BJ (cell line): ENCODE data around the gene ANGPTL5. TPM values are rescaled to one million over a fixed set of nuclear protein-coding genes. Genes with fewer than 3 reads are reported as not detected.

Source experiments
- CTCF ChIA-PET: fragments of 350-600 bp; formaldehyde crosslinking; extraction: SDS; loops from one replicate; lab custom pipeline; 2021; ENCODE audit warnings: antibody characterized with exemption, inconsistent platforms; lab: Yijun Ruan, JAX
- POLR2A ChIA-PET: fragments of 300-600 bp; sonication (Branson Sonifier 250); formaldehyde crosslinking; extraction: SDS; loops from one replicate; lab custom pipeline; 2021; ENCODE audit warnings: antibody characterized with exemption; lab: Charles Lee
- DNase-seq: peaks from one replicate; pipeline ENCODE4 v3.0.0-alpha.2; 2011; ENCODE audit warnings: low read depth
- H3K27me3 ChIP-seq: 2 replicates; pipeline ENCODE4 v1.6.0; 2011; ENCODE audit warnings: low read length; ENCODE audit not compliant: control insufficient read depth, insufficient read depth
- H3K36me3 ChIP-seq: 2 replicates; pipeline ENCODE4 v1.5.1; 2011; ENCODE audit warnings: low read length; ENCODE audit not compliant: control insufficient read depth, insufficient read depth
- H3K4me3 ChIP-seq: 2 replicates; pipeline ENCODE4 v1.5.1; 2011; ENCODE audit warnings: low read depth, mild to moderate bottlenecking, control low read depth, low read length
- CTCF ChIP-seq: IDR thresholded peaks from 2 replicates; pipeline ENCODE4 v1.5.1; 2011; ENCODE audit warnings: low read depth, mild to moderate bottlenecking, control low read depth, inconsistent platforms, low read length, moderate library complexity; ENCODE audit not compliant: insufficient read depth
- polyA plus RNA-seq: library from polyadenylated mRNA; depleted of rRNA; stranded (reverse); fragments of >200 nt; gene quantifications from 2 replicates; pipeline ENCODE4 v1.2.3, GENCODE V29; 2011

ANGPTL5 gene
- polyA plus RNA-seq, 1 experiment: not detected

GRCh38 chr11:101894505-101894904 is 21.8 kb downstream of the ANGPTL5 start:
- ChIA-PET CTCF (no interaction called here), POLR2A (no interaction called here)

GRCh38 chr11:101889767-101890166 is 26.6 kb downstream of the ANGPTL5 start:
- POLR2A ChIA-PET: no interaction called here
- CTCF ChIA-PET: interaction anchor here (1.5 kb wide), 1 partner anchor 29 kb away, joined by 6 read pairs; no protein-coding TSS in a partner anchor
- DNase-seq: no peak
- H3K27me3 ChIP-seq: no peaks in the 10 kb centered on the region
- H3K36me3 ChIP-seq: no peaks in the 10 kb centered on the region
- H3K4me3 ChIP-seq: no peak overlapping the region
- TF ChIP-seq CTCF: no peak

More at GRCh38 chr11:101894505-101894904, 21.8 kb downstream of the ANGPTL5 start:
- Histone ChIP-seq H3K4me3 (no peak overlapping the region), H3K36me3 (no peaks in the 10 kb centered on the region), H3K27me3 (no peaks in the 10 kb centered on the region)
- no peak for DNase-seq
- no peak for TF ChIP-seq CTCF

- H3K27me3 ChIP-seq: no peaks in the 10 kb centered on the region
- ChIA-PET POLR2A (no interaction called here), CTCF (interaction anchor here (2.4 kb wide), 1 partner anchor 25 kb away, joined by 7 read pairs; no protein-coding TSS in a partner anchor)
- H3K36me3 ChIP-seq: no peaks in the 10 kb centered on the region
- no peak for TF ChIP-seq CTCF
- no peak for DNase-seq
- H3K4me3 ChIP-seq: no peak overlapping the region
Measured at GRCh38 chr11:101885631-101886030, 30.7 kb downstream of the ANGPTL5 start.

GRCh38 chr11:101881586-101881985 is 34.7 kb downstream of the ANGPTL5 start:
- ChIA-PET CTCF (interaction anchor here (1.0 to 1.7 kb wide), 2 partner anchors 19 to 21 kb away, joined by 3 to 6 read pairs; no protein-coding TSS in a partner anchor), POLR2A (no interaction called here)
- Histone ChIP-seq H3K27me3 (no peaks in the 10 kb centered on the region), H3K4me3 (no peak overlapping the region), H3K36me3 (no peaks in the 10 kb centered on the region)
- DNase-seq: no peak
- TF ChIP-seq CTCF: no peak

- no peak overlapping the region for H3K4me3 ChIP-seq
- ChIA-PET CTCF (interaction anchor here (0.7 to 4.4 kb wide), 14 partner anchors 9 to 423 kb away, joined by 3 to 59 read pairs (median 4); no protein-coding TSS in a partner anchor), POLR2A (no interaction called here)
- H3K36me3 ChIP-seq: no peaks in the 10 kb centered on the region
- peak; percentile 49 for TF ChIP-seq CTCF
- H3K27me3 ChIP-seq: no peaks in the 10 kb centered on the region
- DNase-seq: no peak
Measured at GRCh38 chr11:101880222-101880621, 36.1 kb downstream of the ANGPTL5 start.
